CD1c-positive myeloid dendritic cell (primary cell): ENCODE data around the gene OR52I2.

Experiments
- DNase-seq: peaks from one replicate; pipeline ENCODE4 v3.0.0-alpha.2; 2016; ENCODE audit errors: extremely low spot score

OR52I2 gene

GRCh38 chr11:4607781-4608666, 26.5 kb downstream of the OR52I2 start, which contains the start of gene TRIM68:
TSS of gene TRIM68 (minus strand) at chr11:4608231. CDS start at chr11:4605504, 2,727 bp downstream.
- peak; percentile 96 for DNase-seq

- DNase-seq: no peak
Observed at GRCh38 chr11:4610258-4610935, 28.9 kb downstream of the OR52I2 start.

- no peak for DNase-seq
Observed at GRCh38 chr11:4611986-4612385, 30.4 kb downstream of the OR52I2 start.

- DNase-seq: no peak
Observed at GRCh38 chr11:4615856-4616444, 34.4 kb downstream of the OR52I2 start.

- no peak for DNase-seq
Observed at GRCh38 chr11:4619514-4619913, 38.0 kb downstream of the OR52I2 start.

- DNase-seq: peak; percentile 62
Observed at GRCh38 chr11:4626207-4627099, 44.9 kb downstream of the OR52I2 start.

- DNase-seq: no peak
Observed at GRCh38 chr11:4636136-4636535, 54.6 kb downstream of the OR52I2 start.

GRCh38 chr11:4636962-4637661, 55.6 kb downstream of the OR52I2 start, which contains the start of gene OR51D1:
TSS of gene OR51D1 (plus strand) at chr11:4637477. CDS start at chr11:4639791, 2,314 bp downstream.
- peak; percentile 61 for DNase-seq

- DNase-seq: no peak
Observed at GRCh38 chr11:4637662-4638047, 56.1 kb downstream of the OR52I2 start.

GRCh38 chr11:4639931-4640330, 58.4 kb downstream of the OR52I2 start:
- DNase-seq: no peak

- DNase-seq: no peak
Observed at GRCh38 chr11:4641501-4641900, 60.0 kb downstream of the OR52I2 start.

GRCh38 chr11:4642043-4642442, 60.5 kb downstream of the OR52I2 start:
- no peak for DNase-seq
